Kidney (tissue), 14 donors: ENCODE measurements around the gene PSMC1. TPM values are rescaled to one million over a fixed set of nuclear protein-coding genes. Genes with fewer than 3 reads are reported as not detected.
"Not testable (repeated sequence)": the region's sequence is repeated elsewhere in the genome, so short reads cannot be mapped to it uniquely, and the experiment has no call there.

ENCODE experiments used
- DNase-seq, 5 donors: peaks; one replicate each; pipeline ENCODE4 v3.0.0-alpha.2; 2013 to 2020
- FAIRE-seq: peaks from 2 replicates; lab custom pipeline; 2012; peaks lifted over from hg19 to GRCh38; lab: Jason Lieb, UNC
- H3K27ac ChIP-seq, 2 donors: one replicate each; pipeline ENCODE4 v1.7.0; 2013; ENCODE audit warnings: low read depth in 2 of 2, low read length in 2 of 2, inconsistent platforms in 1 of 2
- H3K27me3 ChIP-seq: one replicate; pipeline ENCODE4 v1.7.1; 2013; ENCODE audit warnings: low read length, inconsistent platforms; ENCODE audit not compliant: control insufficient read depth, insufficient read depth
- H3K36me3 ChIP-seq, 3 donors: one replicate each; pipeline versions ENCODE4 v1.7.0 to v1.7.1; 2013; ENCODE audit warnings: low read length in 3 of 3, control low read depth in 1 of 3, inconsistent platforms in 1 of 3; ENCODE audit not compliant: insufficient read depth in 3 of 3, control insufficient read depth in 2 of 3
- H3K4me1 ChIP-seq, 3 donors: one replicate each; pipeline versions ENCODE4 v1.7.0 to v1.7.1; 2013; ENCODE audit warnings: low read length in 3 of 3, inconsistent platforms in 1 of 3, low read depth in 1 of 3; ENCODE audit not compliant: control insufficient read depth in 2 of 3, insufficient read depth in 2 of 3
- H3K4me3 ChIP-seq, 3 donors: one replicate each; pipeline versions ENCODE4 v1.7.0 to v1.8.1; 2013; ENCODE audit warnings: low read length in 3 of 3, control low read depth in 1 of 3, inconsistent platforms in 1 of 3
- H3K9ac ChIP-seq, 3 donors: one replicate each; pipeline versions ENCODE4 v1.7.0 to v1.7.1; 2013; ENCODE audit warnings: low read length in 3 of 3, control low read depth in 1 of 3, inconsistent platforms in 1 of 3
- H3K9me3 ChIP-seq, 3 donors: one replicate each; pipeline versions ENCODE4 v1.7.0 to v1.7.1; 2013; ENCODE audit warnings: low read length in 3 of 3, control low read depth in 1 of 3, inconsistent platforms in 1 of 3; ENCODE audit not compliant: control insufficient read depth in 2 of 3, insufficient read depth in 1 of 3
- intact Hi-C: fragments of 100-400 bp; cut with DNase I; formaldehyde crosslinking; loops from one replicate; pipeline ENCODE4 v1.11.1; 2022
- polyA plus RNA-seq: library from polyadenylated mRNA; stranded (reverse); fragments of 350-450 nt; fragmentation: Illumina TruSeq; extraction: RNeasy Lipid Tissue Mini Kit (QIAGEN cat#74804); gene quantifications from one replicate; pipeline ENCODE4 v1.2.3, GENCODE V29; 2014; ENCODE audit warnings: low read depth, low replicate concordance; ENCODE audit not compliant: insufficient read depth
- total RNA-seq: library from RNA; stranded (reverse); fragmentation: NEBNext Ultra II Directional; extraction: Animal tissue kit (Norgen Biotek cat#: 25700); gene quantifications from one replicate; pipeline ENCODE4 v1.2.1, GENCODE V29; 2021
- TF ChIP-seq, protein P1 (sequence below): IDR thresholded peaks from 3 replicates; pipeline ENCODE4 v1.5.1; 2012; ENCODE audit warnings: mild to moderate bottlenecking, moderate library complexity, borderline replicate concordance; ENCODE audit not compliant: insufficient read depth; ENCODE audit errors: extremely low read depth
- donor health status: control.
- donor health status: control.
- donor health status: control.
- donor health status: control.
- donor health status: control.
- donor health status: DM: yes; HTN: yes; CAD: no.
- donor health status: Normal renal cell carcinoma (clear cell type).

Gene PSMC1
- total and polyA plus RNA-seq, 2 donors from 2014 or later, result 88.9 to 172 TPM

DNA sequence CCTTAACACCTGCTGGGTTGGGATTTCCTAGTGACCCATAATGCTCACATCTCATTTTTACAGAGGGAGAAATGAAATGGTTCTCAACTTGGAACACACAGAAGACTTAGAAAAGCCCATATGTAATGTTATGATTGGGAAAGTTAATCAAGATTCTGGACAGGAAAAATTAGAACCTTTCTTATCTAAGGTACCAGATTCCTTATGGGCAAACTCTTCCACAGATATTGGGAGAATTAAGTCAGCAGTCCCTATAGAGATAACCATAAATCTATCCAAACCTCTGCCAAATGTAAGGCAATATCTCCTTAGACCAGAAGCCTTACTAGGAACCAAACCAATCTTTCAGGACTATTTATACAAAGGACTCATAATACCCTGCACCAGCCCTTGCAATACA lies 13.9 kb upstream of the PSMC1 start:
- no peak for DNase-seq
- no peaks in the 10 kb centered on the region for H3K27me3 ChIP-seq
- H3K4me1 ChIP-seq, result no peaks in the 10 kb centered on the region
- H3K4me3 ChIP-seq, result no peak overlapping the region
- TF ChIP-seq, protein P1, sequence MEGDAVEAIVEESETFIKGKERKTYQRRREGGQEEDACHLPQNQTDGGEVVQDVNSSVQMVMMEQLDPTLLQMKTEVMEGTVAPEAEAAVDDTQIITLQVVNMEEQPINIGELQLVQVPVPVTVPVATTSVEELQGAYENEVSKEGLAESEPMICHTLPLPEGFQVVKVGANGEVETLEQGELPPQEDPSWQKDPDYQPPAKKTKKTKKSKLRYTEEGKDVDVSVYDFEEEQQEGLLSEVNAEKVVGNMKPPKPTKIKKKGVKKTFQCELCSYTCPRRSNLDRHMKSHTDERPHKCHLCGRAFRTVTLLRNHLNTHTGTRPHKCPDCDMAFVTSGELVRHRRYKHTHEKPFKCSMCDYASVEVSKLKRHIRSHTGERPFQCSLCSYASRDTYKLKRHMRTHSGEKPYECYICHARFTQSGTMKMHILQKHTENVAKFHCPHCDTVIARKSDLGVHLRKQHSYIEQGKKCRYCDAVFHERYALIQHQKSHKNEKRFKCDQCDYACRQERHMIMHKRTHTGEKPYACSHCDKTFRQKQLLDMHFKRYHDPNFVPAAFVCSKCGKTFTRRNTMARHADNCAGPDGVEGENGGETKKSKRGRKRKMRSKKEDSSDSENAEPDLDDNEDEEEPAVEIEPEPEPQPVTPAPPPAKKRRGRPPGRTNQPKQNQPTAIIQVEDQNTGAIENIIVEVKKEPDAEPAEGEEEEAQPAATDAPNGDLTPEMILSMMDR, result no peak
- H3K36me3 ChIP-seq, result no peaks in the 10 kb centered on the region
- intact Hi-C loops, result no loop called here
- FAIRE-seq, result no peak
- peaks cover 0 to 19% (median 8%) of the 10 kb centered on the region in 3 donors for H3K9me3 ChIP-seq
- H3K9ac ChIP-seq, result no peak overlapping the region
- no peak overlapping the region for H3K27ac ChIP-seq

DNA sequence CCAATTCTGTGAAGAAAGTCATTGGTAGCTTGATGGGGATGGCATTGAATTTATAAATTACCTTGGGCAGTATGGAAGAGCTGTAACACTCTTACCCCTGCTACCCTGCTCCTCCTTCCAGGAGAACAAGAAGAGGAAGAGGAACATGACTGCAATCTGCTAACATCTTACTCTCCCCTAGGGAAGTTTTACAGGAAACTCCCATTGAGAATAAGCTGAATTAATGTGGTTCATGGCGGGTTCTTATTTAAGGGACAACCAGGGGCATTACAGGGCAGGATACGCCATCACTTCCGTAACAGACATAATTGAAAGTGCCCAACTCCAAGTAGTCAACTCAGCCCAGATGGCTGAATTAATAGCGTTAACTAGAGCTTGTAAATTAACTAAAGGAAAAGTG lies 9.4 kb upstream of the PSMC1 start:
- Histone ChIP-seq H3K36me3 (no peaks in the 10 kb centered on the region), H3K9me3 (no peaks in the 10 kb centered on the region), H3K9ac (no peak overlapping the region), H3K4me3 (no peak overlapping the region), H3K27ac (no peak overlapping the region), H3K4me1 (no peaks in the 10 kb centered on the region), H3K27me3 (no peaks in the 10 kb centered on the region)
- intact Hi-C loops, result no loop called here
- FAIRE-seq, result no peak
- no peak for DNase-seq
- TF ChIP-seq, protein P1, result no peak

DNA sequence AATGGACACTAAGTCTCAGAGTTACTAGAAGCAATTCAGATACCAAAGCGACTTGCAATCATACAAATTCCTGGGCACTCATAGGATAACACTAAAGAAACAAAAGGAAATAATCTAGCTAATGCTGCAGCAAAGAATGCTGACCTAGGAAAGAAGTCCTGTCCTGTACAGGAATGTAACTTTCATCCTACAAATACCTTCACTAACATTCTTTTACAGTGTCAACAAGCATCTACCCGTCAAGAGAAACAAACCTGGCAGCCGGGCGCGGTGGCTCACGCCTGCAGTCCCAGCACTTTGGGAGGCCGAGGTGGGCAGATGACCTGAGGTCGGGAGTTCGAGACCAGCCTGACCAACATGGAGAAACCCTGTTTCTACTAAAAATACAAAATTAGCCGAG lies 8.9 kb upstream of the PSMC1 start:
- FAIRE-seq, H3K36me3 ChIP-seq, H3K27me3 ChIP-seq, intact Hi-C loops, DNase-seq, H3K27ac ChIP-seq, H3K9me3 ChIP-seq, H3K9ac ChIP-seq, H3K4me3 ChIP-seq, H3K4me1 ChIP-seq: not testable (repeated sequence)

DNA sequence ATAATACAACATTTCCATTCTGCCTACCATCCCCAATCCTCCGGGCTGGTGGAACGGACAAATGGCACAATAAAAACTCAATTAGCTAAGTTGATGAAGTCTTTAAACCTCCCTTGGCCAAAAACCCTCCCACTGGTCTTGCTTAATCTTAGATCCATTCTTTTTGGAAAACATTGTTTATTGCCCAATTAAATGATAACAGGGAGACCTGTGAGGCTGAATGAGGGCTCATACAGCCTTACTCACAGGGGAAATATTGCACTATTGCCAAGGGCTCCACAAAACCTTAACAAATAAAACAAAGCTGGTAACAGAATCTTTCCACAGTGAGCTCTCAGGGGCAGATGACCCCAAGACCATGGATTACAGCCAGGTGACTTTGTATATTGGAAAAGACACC lies 7.8 kb upstream of the PSMC1 start:
- Histone ChIP-seq H3K27ac (no peak overlapping the region), H3K4me3 (no peak overlapping the region), H3K9ac (no peak overlapping the region), H3K27me3 (no peaks in the 10 kb centered on the region), H3K9me3 (no peaks in the 10 kb centered on the region), H3K36me3 (no peaks in the 10 kb centered on the region), H3K4me1 (no peaks in the 10 kb centered on the region)
- DNase-seq, result no peak
- FAIRE-seq, result no peak
- intact Hi-C loops, result no loop called here
- TF ChIP-seq, protein P1, result no peak
